H7 (cell line): ENCODE measurements around the gene PSMD2. TPM values are rescaled to one million over a fixed set of nuclear protein-coding genes. Genes with fewer than 3 reads are reported as not detected.
"Not testable (repeated sequence)": the region's sequence is repeated elsewhere in the genome, so short reads cannot be mapped to it uniquely, and the experiment has no call there.

Experiments used
- DNase-seq: peaks from one replicate; pipeline ENCODE4 v3.0.0; 2012
- H3K27me3 ChIP-seq: 2 replicates; pipeline ENCODE4 v1.6.0; 2011; ENCODE audit warnings: mild to moderate bottlenecking, low read length; ENCODE audit not compliant: control insufficient read depth, insufficient read depth
- H3K36me3 ChIP-seq: replicated peaks from 2 replicates; pipeline ENCODE4 v1.5.1; 2011; ENCODE audit warnings: low read length; ENCODE audit not compliant: control insufficient read depth, insufficient read depth
- H3K4me3 ChIP-seq: 2 replicates; pipeline ENCODE4 v1.5.1; 2011; ENCODE audit warnings: low read depth, mild to moderate bottlenecking, control low read depth, low read length, moderate library complexity; ENCODE audit not compliant: insufficient read depth
- total RNA-seq: library from RNA; depleted of rRNA; stranded (reverse); fragments of >200 nt; shearing (Covaris generic); gene quantifications from 2 replicates; pipeline ENCODE4 v1.2.3, GENCODE V29; 2014

The PSMD2 gene
- total RNA-seq, 1 experiment from 2014 or later, result 392 TPM

DNA sequence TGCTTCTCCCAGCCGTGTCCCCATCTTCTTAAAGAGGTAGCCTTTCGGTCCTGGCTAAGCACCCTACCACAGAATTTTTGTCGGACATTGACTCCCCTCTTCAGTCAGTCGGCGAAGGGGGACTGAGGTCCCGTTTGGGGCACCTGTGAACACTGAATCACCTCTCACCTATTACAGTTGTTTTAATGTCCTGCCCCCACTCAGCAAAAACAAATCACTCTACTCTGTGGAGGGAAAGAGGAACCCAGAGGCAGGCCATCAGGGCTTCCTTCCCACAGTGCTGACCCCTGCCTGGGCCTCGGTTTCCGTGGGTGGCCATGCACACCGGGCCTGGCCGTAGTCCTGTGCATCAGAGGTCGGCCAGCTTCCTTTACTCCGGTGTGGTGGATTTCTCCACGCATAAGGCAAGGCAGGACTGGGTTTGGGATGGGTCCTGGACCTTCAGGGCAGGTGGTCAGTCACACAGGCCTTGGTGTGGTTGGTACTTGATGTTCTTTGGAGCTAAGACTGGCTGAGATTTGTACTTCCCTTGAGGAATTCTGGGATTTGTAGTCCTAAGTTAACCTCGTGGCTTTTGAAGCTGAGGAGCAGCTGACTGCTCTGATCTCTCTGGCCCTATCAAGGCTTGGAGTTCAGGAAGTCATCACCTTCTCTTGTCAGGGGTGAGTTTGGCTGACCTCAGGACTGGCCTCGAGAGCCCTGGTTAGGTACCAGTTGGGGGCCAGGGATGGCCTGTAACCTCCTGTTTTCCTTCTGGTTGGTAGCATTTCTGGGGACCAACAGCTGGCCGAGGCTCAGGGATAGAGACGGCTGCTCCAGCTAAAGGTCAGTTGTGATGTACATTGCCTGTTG is 37.7 kb downstream of the PSMD2 start:
- peaks cover 25% of the 10 kb centered on the region for H3K36me3 ChIP-seq
- DNase-seq, result peak; percentile 81
- no peaks in the 10 kb centered on the region for H3K27me3 ChIP-seq
- peak overlapping the region; percentile 94 for H3K4me3 ChIP-seq

DNA sequence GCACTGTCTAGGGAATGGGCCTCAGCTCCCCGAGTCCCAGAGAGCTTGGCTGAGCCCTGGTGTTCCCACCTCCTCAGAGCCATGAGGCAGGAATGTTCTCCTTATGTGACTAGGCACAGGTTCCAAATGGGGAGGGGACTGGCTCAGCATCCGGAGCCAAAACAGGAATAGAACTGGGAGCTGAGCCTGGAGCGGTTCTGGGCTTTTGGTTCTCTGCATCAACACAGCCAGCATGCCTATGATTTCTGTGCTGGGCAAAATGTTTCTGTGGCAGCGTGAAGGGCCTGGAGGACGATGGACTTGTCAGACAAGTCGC is 38.3 kb downstream of the PSMD2 start, which contains the start of gene FAM131A:
Gene FAM131A (plus strand): TSS at position 202 of the 316 bp plus-strand sequence. CDS start 31 bp downstream, at position 233.
- no peaks in the 10 kb centered on the region for H3K27me3 ChIP-seq
- H3K36me3 ChIP-seq, result peaks cover 21% of the 10 kb centered on the region
- peak within 1 kb of the TSS; percentile 94 for H3K4me3 ChIP-seq
- DNase-seq, result no peak

DNA sequence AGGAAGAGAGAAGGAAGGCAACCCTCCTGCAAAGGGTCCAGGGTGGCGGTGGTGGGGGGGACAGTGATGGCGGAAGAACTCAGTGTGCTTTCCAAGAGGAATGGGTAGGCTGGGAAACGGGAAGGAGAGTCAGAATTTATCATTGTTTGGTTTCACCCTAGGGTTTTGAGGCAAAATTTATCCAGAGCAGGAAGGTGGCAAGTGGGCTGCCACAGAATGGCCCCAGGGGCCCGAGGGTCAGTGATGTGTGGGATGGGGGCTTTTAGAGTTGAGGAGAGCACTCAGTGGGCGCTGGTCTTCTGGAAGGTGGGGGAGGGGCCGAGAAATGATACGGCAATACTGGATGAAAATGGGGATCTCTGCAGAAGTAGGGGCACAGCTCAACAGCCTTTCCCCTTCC is 38.9 kb downstream of the PSMD2 start:
- no peaks in the 10 kb centered on the region for H3K27me3 ChIP-seq
- H3K4me3 ChIP-seq, result no peak overlapping the region
- no peak for DNase-seq
- H3K36me3 ChIP-seq, result peaks cover 22% of the 10 kb centered on the region

- Histone ChIP-seq H3K27me3 (no peaks in the 10 kb centered on the region), H3K4me3 (no peak overlapping the region), H3K36me3 (peaks cover 18% of the 10 kb centered on the region)
- DNase-seq, result peak; percentile 94
Observed at GRCh38 chr3:184338511-184338945, 39.5 kb downstream of the PSMD2 start.

DNA sequence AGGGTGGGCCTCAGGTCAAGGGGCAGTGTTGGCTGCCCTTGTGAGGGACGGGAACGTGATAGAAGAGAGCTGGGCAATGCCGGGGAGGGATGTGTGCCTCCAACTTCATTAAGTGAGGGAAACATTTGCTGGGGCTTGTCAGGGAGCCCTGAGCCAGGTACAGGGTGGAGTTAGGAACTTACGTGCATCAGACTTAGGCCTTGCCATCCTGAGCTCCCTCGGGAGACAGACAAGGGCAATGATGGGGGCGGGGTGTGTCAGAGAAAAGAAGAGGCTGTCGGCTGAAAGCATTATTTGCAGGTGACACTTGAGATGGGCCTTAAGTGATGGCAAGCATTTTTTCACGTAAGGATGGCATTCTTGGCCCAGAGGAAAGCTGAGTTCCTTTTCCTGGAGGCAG is 40.0 kb downstream of the PSMD2 start:
- H3K4me3 ChIP-seq, result no peak overlapping the region

GRCh38 chr3:184339451-184340135 is 40.6 kb downstream of the PSMD2 start:
- not testable (repeated sequence) for DNase-seq

More for the DNA sequence above, 40.0 kb downstream of the PSMD2 start:
- no peak for DNase-seq
- Histone ChIP-seq H3K36me3 (peaks cover 16% of the 10 kb centered on the region), H3K27me3 (no peaks in the 10 kb centered on the region)

GRCh38 chr3:184341925-184342324 is 42.9 kb downstream of the PSMD2 start:
- Histone ChIP-seq H3K27me3 (no peaks in the 10 kb centered on the region), H3K4me3 (no peak overlapping the region), H3K36me3 (peaks cover 11% of the 10 kb centered on the region)
- DNase-seq, result no peak

More at GRCh38 chr3:184339451-184340135, 40.6 kb downstream of the PSMD2 start:
- peaks cover 12% of the 10 kb centered on the region for H3K36me3 ChIP-seq
- not testable (repeated sequence) for H3K4me3 ChIP-seq, H3K27me3 ChIP-seq

DNA sequence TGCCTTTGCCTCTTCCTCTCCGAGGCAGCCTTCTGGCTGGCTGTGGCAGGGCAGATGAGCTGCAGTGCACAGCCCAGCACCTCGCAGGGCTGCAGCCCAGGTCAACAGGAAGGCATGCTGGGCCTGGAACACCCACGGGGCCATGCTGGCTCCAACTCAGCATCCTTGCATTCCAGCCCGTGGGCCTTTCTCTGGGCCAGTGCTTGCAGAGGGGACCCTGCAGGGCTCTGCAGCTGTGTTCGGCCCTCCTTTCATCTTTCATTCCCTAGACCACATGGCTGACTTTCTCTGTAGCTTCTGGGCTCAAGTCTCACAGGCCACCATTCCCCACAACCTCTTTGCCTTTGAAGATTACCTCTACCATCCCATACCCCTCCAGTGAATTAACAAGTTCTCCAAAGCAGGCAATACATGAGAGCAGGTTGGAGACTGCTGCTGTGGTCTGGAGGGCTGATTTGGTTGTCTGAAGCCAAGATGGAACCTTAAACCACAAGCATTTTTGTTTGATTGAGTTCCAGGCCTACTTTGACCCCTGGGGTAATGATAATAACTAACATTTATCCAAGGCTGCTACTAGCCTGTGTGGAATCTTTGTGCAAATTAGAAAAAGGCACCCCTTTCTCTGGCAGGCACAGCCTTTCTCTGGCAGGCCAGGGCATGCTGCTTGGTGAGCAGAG is 44.3 kb downstream of the PSMD2 start:
- peaks cover 11% of the 10 kb centered on the region for H3K36me3 ChIP-seq
- H3K27me3 ChIP-seq, result no peaks in the 10 kb centered on the region
- DNase-seq, result no peak

GRCh38 chr3:184344579-184345316 is 45.7 kb downstream of the PSMD2 start:
- no peaks in the 10 kb centered on the region for H3K27me3 ChIP-seq
- DNase-seq, result peak; percentile 74
- H3K36me3 ChIP-seq, result peaks cover 11% of the 10 kb centered on the region

More for the DNA sequence above, 44.3 kb downstream of the PSMD2 start:
- no peak overlapping the region for H3K4me3 ChIP-seq

DNA sequence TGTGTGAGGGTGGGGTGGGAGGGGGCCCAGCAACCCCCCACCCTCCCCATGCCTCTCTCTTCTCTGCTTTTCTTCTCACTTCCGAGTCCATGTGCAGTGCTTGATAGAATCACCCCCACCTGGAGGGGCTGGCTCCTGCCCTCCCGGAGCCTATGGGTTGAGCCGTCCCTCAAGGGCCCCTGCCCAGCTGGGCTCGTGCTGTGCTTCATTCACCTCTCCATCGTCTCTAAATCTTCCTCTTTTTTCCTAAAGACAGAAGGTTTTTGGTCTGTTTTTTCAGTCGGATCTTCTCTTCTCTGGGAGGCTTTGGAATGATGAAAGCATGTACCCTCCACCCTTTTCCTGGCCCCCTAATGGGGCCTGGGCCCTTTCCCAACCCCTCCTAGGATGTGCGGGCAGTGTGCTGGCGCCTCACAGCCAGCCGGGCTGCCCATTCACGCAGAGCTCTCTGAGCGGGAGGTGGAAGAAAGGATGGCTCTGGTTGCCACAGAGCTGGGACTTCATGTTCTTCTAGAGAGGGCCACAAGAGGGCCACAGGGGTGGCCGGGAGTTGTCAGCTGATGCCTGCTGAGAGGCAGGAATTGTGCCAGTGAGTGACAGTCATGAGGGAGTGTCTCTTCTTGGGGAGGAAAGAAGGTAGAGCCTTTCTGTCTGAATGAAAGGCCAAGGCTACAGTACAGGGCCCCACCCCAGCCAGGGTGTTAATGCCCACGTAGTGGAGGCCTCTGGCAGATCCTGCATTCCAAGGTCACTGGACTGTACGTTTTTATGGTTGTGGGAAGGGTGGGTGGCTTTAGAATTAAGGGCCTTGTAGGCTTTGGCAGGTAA is 46.5 kb downstream of the PSMD2 start:
- no peak overlapping the region for H3K4me3 ChIP-seq
- DNase-seq, result peak; percentile 95
- H3K36me3 ChIP-seq, result peaks cover 11% of the 10 kb centered on the region
- no peaks in the 10 kb centered on the region for H3K27me3 ChIP-seq

More at GRCh38 chr3:184344579-184345316, 45.7 kb downstream of the PSMD2 start:
- H3K4me3 ChIP-seq, result no peak overlapping the region

- no peak for DNase-seq
Observed at GRCh38 chr3:184346480-184347190, 47.6 kb downstream of the PSMD2 start.

GRCh38 chr3:184347321-184348056 is 48.4 kb downstream of the PSMD2 start:
- no peak for DNase-seq
- H3K4me3 ChIP-seq, result no peak overlapping the region
- no peaks in the 10 kb centered on the region for H3K27me3 ChIP-seq
- peaks cover 13% of the 10 kb centered on the region for H3K36me3 ChIP-seq

More at GRCh38 chr3:184346480-184347190, 47.6 kb downstream of the PSMD2 start:
- H3K36me3 ChIP-seq, result peaks cover 11% of the 10 kb centered on the region
- no peaks in the 10 kb centered on the region for H3K27me3 ChIP-seq
- no peak overlapping the region for H3K4me3 ChIP-seq
